ENCODE data around the gene CCDC85A. TPM values are rescaled to one million over a fixed set of nuclear protein-coding genes. Genes with fewer than 3 reads are reported as not detected.

CCDC85A gene
- total and polyA plus RNA-seq, 9 donors = 0.17 to 6.8 (median 0.65) TPM

DNA sequence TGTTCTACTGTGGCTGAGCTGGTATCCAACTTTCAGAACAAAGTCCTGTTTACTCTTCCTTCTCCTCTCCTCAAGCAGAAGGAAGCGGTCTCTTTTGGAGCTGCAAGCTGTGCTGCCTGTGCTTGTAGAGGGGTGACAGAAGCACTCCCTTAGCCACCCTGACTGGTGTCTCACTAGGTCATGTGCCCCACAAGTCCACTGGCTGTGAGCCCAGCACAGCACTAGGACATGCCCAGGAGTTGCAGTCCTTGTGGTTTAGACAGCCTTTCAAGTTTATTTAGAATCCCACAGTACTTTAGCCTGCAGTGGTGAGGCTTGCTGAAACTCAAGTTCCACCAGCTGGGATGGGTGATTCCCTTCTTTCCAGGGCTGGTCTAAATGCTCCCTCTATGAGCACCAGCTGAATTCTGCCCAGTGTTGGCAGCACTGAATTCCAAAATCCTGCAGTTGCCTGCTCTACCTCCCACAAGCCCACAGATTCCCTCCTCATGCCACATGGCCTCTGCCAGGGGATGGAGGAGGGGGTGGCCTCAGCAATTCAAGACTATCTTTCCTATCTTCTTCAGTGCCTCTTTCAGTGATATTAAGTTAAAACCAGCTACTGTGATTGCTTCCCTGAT, 61.2 kb downstream of the CCDC85A start:
- no peaks in the 10 kb centered on the region for H3K36me3 ChIP-seq
- no peak overlapping the region for H3K4me3 ChIP-seq
- no peak for DNase-seq
- no peaks in the 10 kb centered on the region for H3K27me3 ChIP-seq
- intact Hi-C loops (cut with DNase I) = no loop called here
- H3K4me1 ChIP-seq (ENCODE audit: insufficient read depth) = no peaks in the 10 kb centered on the region
- H3K27ac ChIP-seq = no peak overlapping the region
- TF ChIP-seq EP300 (IDR thresholded peaks at IDR 0.05) = no peak
- TF ChIP-seq, protein P1, sequence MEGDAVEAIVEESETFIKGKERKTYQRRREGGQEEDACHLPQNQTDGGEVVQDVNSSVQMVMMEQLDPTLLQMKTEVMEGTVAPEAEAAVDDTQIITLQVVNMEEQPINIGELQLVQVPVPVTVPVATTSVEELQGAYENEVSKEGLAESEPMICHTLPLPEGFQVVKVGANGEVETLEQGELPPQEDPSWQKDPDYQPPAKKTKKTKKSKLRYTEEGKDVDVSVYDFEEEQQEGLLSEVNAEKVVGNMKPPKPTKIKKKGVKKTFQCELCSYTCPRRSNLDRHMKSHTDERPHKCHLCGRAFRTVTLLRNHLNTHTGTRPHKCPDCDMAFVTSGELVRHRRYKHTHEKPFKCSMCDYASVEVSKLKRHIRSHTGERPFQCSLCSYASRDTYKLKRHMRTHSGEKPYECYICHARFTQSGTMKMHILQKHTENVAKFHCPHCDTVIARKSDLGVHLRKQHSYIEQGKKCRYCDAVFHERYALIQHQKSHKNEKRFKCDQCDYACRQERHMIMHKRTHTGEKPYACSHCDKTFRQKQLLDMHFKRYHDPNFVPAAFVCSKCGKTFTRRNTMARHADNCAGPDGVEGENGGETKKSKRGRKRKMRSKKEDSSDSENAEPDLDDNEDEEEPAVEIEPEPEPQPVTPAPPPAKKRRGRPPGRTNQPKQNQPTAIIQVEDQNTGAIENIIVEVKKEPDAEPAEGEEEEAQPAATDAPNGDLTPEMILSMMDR (IDR thresholded peaks at IDR 0.05) = no peak
- no peak for TF ChIP-seq POLR2A (IDR thresholded peaks at IDR 0.05)
- WGBS, 3 donors = 100% methylated on average over 1 of the region's 1 CpG
- no peaks in the 10 kb centered on the region for H3K9me3 ChIP-seq

DNA sequence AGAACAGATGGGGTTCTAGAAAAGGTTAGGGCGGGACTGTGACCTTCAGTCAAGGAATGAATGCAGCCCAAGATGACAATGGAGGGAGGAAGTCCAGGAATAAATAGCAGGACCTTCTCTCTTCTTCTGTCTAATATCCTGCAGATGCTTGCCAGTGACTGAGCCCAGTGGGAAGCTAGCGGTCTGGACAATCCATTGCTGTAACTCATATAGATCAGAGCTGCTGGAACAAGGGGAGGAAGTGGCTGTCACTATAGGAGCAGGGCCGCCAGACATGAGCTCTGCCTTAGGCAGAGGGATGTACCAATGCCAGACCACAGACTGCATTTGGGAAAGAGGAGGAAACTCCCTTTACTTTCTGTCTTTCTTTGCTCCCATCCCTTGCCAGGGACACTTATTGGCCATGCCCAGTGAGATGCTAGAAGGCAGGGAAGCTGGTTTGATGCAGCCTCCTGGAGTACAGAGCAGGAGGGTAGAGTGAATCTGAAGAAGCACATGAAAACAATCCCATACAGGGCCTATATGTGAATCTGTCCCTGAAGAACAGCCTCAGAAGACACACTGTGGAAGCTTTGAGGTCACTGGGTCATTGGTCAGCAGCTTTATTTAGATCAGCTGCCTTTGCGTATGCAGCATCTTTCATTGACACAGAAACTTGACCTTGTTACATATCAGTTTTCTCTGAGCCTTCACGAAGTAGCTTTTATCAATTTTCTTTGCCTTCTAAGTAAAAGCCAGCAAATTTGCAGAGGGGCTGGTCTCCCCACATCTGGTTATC, 65.4 kb downstream of the CCDC85A start:
- Histone ChIP-seq H3K27me3 (no peaks in the 10 kb centered on the region), H3K36me3 (no peaks in the 10 kb centered on the region), H3K4me3 (no peak overlapping the region), H3K9me3 (no peaks in the 10 kb centered on the region), H3K4me1 (ENCODE audit: insufficient read depth) (no peaks in the 10 kb centered on the region), H3K27ac (no peak overlapping the region)
- intact Hi-C loops (cut with DNase I) = no loop called here
- TF ChIP-seq POLR2A (IDR thresholded peaks at IDR 0.05) (no peak), EP300 (IDR thresholded peaks at IDR 0.05) (no peak)
- TF ChIP-seq, protein P1 (IDR thresholded peaks at IDR 0.05) = no peak
- WGBS, 3 donors = 61 to 69% (median 63%) methylated on average over 5 of the region's 5 CpGs
- no peak for DNase-seq

- TF ChIP-seq EP300 (IDR thresholded peaks at IDR 0.05) (no peak), POLR2A (IDR thresholded peaks at IDR 0.05) (no peak)
- TF ChIP-seq, protein P1 (IDR thresholded peaks at IDR 0.05) = no peak
- H3K27me3 ChIP-seq = no peaks in the 10 kb centered on the region
- H3K4me3 ChIP-seq = no peak overlapping the region
- intact Hi-C loops (cut with DNase I) = no loop called here
- 80 to 86% (median 85%) methylated on average over 2 of the region's 2 CpGs for WGBS, 3 donors
- DNase-seq = no peak
- H3K36me3 ChIP-seq = no peaks in the 10 kb centered on the region
- no peak overlapping the region for H3K27ac ChIP-seq
- no peaks in the 10 kb centered on the region for H3K4me1 ChIP-seq (ENCODE audit: insufficient read depth)
- H3K9me3 ChIP-seq = no peaks in the 10 kb centered on the region
Measured at GRCh38 chr2:56250153-56250729, 66.5 kb downstream of the CCDC85A start.

DNA sequence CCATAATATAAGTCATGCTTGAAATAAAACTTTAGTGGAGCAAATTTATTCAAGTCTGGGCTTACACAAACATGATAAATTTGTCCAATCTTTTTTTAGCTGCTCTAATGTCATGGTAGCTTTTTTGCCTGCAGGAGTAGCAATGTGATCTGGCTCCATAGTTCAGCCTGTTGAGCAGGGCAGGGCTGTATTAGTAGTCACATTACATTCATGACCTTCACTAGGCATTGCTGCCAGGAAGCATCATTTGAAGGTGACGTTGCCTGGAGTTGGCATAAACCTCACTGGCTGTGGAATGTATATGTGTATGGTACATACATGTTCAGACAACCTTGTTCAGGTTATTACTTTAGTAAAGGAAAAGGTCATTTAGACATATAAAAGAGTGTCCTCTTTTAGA, 76.6 kb downstream of the CCDC85A start:
- DNase-seq = no peak
- H3K4me3 ChIP-seq = no peak overlapping the region
- H3K27ac ChIP-seq = no peak overlapping the region
- TF ChIP-seq POLR2A (IDR thresholded peaks at IDR 0.05) (no peak), EP300 (IDR thresholded peaks at IDR 0.05) (no peak)
- TF ChIP-seq, protein P1 (IDR thresholded peaks at IDR 0.05) = no peak
- no peaks in the 10 kb centered on the region for H3K27me3 ChIP-seq
- intact Hi-C loops (cut with DNase I) = no loop called here
- no peaks in the 10 kb centered on the region for H3K9me3 ChIP-seq
- WGBS, 3 donors = 28 to 53% (median 42%) methylated on average over 1 of the region's 1 CpG
- H3K4me1 ChIP-seq (ENCODE audit: insufficient read depth) = no peaks in the 10 kb centered on the region
- H3K36me3 ChIP-seq = no peaks in the 10 kb centered on the region

Data from ovary (tissue), 9 donors.